HepG2 (cell line): ENCODE data around the gene PHRF1. TPM values are rescaled to one million over a fixed set of nuclear protein-coding genes. Genes with fewer than 3 reads are reported as not detected.

Experiments used
- ARNT ChIP-seq: fragments of 450-650 bp; IDR thresholded peaks from 2 replicates; pipeline ENCODE4 v1.6.1; 2017
- BHLHE40 ChIP-seq: IDR thresholded peaks from 2 replicates; pipeline ENCODE4 v1.6.1; 2011; ENCODE audit warnings: low read length, improper control_type of control experiment
- CENPX ChIP-seq: sonication (generic); formaldehyde crosslinking; IDR thresholded peaks from 2 replicates; pipeline ENCODE4 v1.9.0; 2021; ENCODE audit warnings: mild to moderate bottlenecking, missing genetic modification reagents, moderate library complexity
- CHD2 ChIP-seq: IDR thresholded peaks from 2 replicates; pipeline ENCODE4 v1.6.1; 2011; ENCODE audit warnings: low read depth, low read length, improper control_type of control experiment
- FOXC1 ChIP-seq: sonication (generic); formaldehyde crosslinking; IDR thresholded peaks from 2 replicates; pipeline ENCODE4 v1.8.0; 2022; ENCODE audit warnings: mild to moderate bottlenecking, missing genetic modification reagents, borderline replicate concordance
- FOXK1 ChIP-seq: sonication (generic); formaldehyde crosslinking; IDR thresholded peaks from 2 replicates; pipeline ENCODE4 v1.4.0; 2020; ENCODE audit warnings: low read depth, missing genetic modification reagents, borderline replicate concordance
- ISL2 ChIP-seq: sonication (generic); formaldehyde crosslinking; IDR thresholded peaks from 2 replicates; pipeline ENCODE4 v1.5.0; 2020; ENCODE audit warnings: missing genetic modification reagents
- MEF2D ChIP-seq: sonication (generic); formaldehyde crosslinking; IDR thresholded peaks from 2 replicates; pipeline ENCODE4 v1.5.1; 2020; ENCODE audit warnings: mild to moderate bottlenecking, missing genetic modification reagents
- MEIS2 ChIP-seq: sonication (generic); formaldehyde crosslinking; IDR thresholded peaks from 2 replicates; pipeline ENCODE4 v1.9.0; 2021; ENCODE audit warnings: mild to moderate bottlenecking, missing genetic modification reagents
- MXD4 ChIP-seq: IDR thresholded peaks from 2 replicates; pipeline ENCODE4 v1.6.1; 2016; ENCODE audit warnings: mild to moderate bottlenecking, missing biosample characterization, missing genetic modification reagents
- NFE2L1 ChIP-seq: sonication (generic); formaldehyde crosslinking; IDR thresholded peaks from 2 replicates; pipeline ENCODE4 v1.4.0; 2020; ENCODE audit warnings: missing genetic modification reagents, mild to moderate bottlenecking, borderline replicate concordance
- RNF2 ChIP-seq: fragments of 450-650 bp; conservative IDR thresholded peaks from 2 replicates; pipeline ENCODE4 v1.6.1; 2016; ENCODE audit warnings: low read depth
- SALL1 ChIP-seq: sonication (generic); formaldehyde crosslinking; IDR thresholded peaks from 2 replicates; pipeline ENCODE4 v1.8.0; 2022; ENCODE audit warnings: mild to moderate bottlenecking, missing genetic modification reagents
- SNRNP70 ChIP-seq: fragments of 200-400 bp; formaldehyde crosslinking; IDR thresholded peaks from 2 replicates; pipeline ENCODE4 v1.6.1; 2017; ENCODE audit warnings: mild to moderate bottlenecking, low read depth, low read length, moderate library complexity
- SRSF1 ChIP-seq: fragments of 200-400 bp; formaldehyde crosslinking; optimal IDR thresholded peaks from 2 replicates; pipeline ENCODE3; 2017; ENCODE audit warnings: mild to moderate bottlenecking, low read depth, low read length, moderate library complexity
- SRSF4 ChIP-seq: fragments of 200-400 bp; formaldehyde crosslinking; IDR thresholded peaks from one replicate; pipeline ENCODE4 v1.6.1; 2018; ENCODE audit warnings: mild to moderate bottlenecking, low read depth, low read length, moderate library complexity; ENCODE audit not compliant: poor library complexity, severe bottlenecking
- ZNF275 ChIP-seq: sonication (generic); formaldehyde crosslinking; IDR thresholded peaks from 2 replicates; pipeline ENCODE4 v1.8.0; 2022; ENCODE audit warnings: missing genetic modification reagents, mild to moderate bottlenecking, inconsistent platforms, borderline replicate concordance
- ZNF335 ChIP-seq: sonication (generic); formaldehyde crosslinking; IDR thresholded peaks from 2 replicates; pipeline ENCODE4 v1.4.0; 2020; ENCODE audit warnings: missing genetic modification reagents
- ZNF33A ChIP-seq: sonication (generic); formaldehyde crosslinking; IDR thresholded peaks from 2 replicates; pipeline ENCODE4 v1.5.1; 2020; ENCODE audit warnings: missing genetic modification reagents, mild to moderate bottlenecking, moderate library complexity, borderline replicate concordance
- ZNF44 ChIP-seq: sonication (generic); formaldehyde crosslinking; IDR thresholded peaks from 2 replicates; pipeline ENCODE4 v1.5.1; 2020; ENCODE audit warnings: mild to moderate bottlenecking, missing genetic modification reagents
- ZNF496 ChIP-seq: sonication (generic); formaldehyde crosslinking; IDR thresholded peaks from 2 replicates; pipeline ENCODE4 v1.8.1; 2023; ENCODE audit warnings: mild to moderate bottlenecking, moderate library complexity, missing genetic modification reagents; ENCODE audit not compliant: insufficient replicate concordance
- ZNF557 ChIP-seq: sonication (generic); formaldehyde crosslinking; IDR thresholded peaks from 2 replicates; pipeline ENCODE4 v1.4.0; 2020; ENCODE audit warnings: missing genetic modification reagents
- ZNF766 ChIP-seq: sonication (generic); formaldehyde crosslinking; IDR thresholded peaks from 2 replicates; pipeline ENCODE4 v1.5.0; 2020; ENCODE audit warnings: missing genetic modification reagents, borderline replicate concordance
- ZNF776 ChIP-seq: sonication (generic); formaldehyde crosslinking; IDR thresholded peaks from 2 replicates; pipeline ENCODE4 v1.4.0; 2020; ENCODE audit warnings: mild to moderate bottlenecking, missing genetic modification reagents
- ZSCAN29 ChIP-seq: sonication (generic); formaldehyde crosslinking; conservative IDR thresholded peaks from 2 replicates; pipeline ENCODE4 v1.4.0; 2020; ENCODE audit warnings: mild to moderate bottlenecking, missing genetic modification reagents
- ZZZ3 ChIP-seq: sonication (generic); formaldehyde crosslinking; IDR thresholded peaks from 2 replicates; pipeline ENCODE4 v1.4.0; 2020; ENCODE audit warnings: missing genetic modification reagents, mild to moderate bottlenecking, borderline replicate concordance
- polyA plus RNA-seq, 8 experiments: library from polyadenylated mRNA; depleted of rRNA in 3 of 8; stranded (reverse) in 7 of 8; unstranded in 1 of 8; fragments of >200 nt; fragmentation: Illumina TruSeq in 4 of 8; extraction: Trizol in 4 of 8; gene quantifications; 2 replicates each; pipeline versions ENCODE4 v1.2.1 to v1.2.3, GENCODE V29; 2011 to 2016; ENCODE audit warnings: low read depth in 4 of 8, missing spikeins in 1 of 8, mixed read lengths in 1 of 8; ENCODE audit not compliant: insufficient read depth in 1 of 8
- total RNA-seq, 5 experiments: library from RNA; depleted of rRNA; stranded (reverse); fragments of >200 nt; fragmentation: Illumina TruSeq; extraction: Trizol; gene quantifications; 2 replicates each; pipeline ENCODE4 v1.2.3, GENCODE V29; 2016; ENCODE audit warnings: low read depth in 1 of 5
- TF ChIP-seq, protein P1 (sequence below): sonication (generic); formaldehyde crosslinking; conservative IDR thresholded peaks from 2 replicates; pipeline ENCODE4 v1.4.0; 2020; ENCODE audit warnings: mild to moderate bottlenecking, missing genetic modification reagents, moderate library complexity

The PHRF1 gene
- total and polyA plus RNA-seq, 2 of the 13 experiments (the other 11 are each of a cell fraction or from before 2014, with no cell fraction given), result 8.2 to 16.7 TPM

- TF ChIP-seq ZNF766 (CRISPR knock-in tag) (no peak), MEF2D (no peak), FOXK1 (no peak), SNRNP70 (no peak), ZNF557 (CRISPR knock-in tag) (no peak), ZSCAN29 (CRISPR knock-in tag) (no peak), CENPX (CRISPR knock-in tag) (no peak), ZNF776 (0 out of 2 replicates have a peak, but pooled peaks have one; percentile 14), SRSF4 (no peak), BHLHE40 (no peak), SRSF1 (no peak), ZNF275 (CRISPR knock-in tag) (0 out of 2 replicates have a peak, but pooled peaks have one; percentile 32), MEIS2 (CRISPR knock-in tag) (peak; percentile 52; the same call in 1 of the 2 replicates), ISL2 (CRISPR knock-in tag) (peak; percentile 52; the same call in 1 of the 2 replicates), ZNF496 (CRISPR knock-in tag) (no peak), ARNT (no peak), ZNF44 (CRISPR knock-in tag) (0 out of 2 replicates have a peak, but pooled peaks have one; percentile 43), ZNF335 (CRISPR knock-in tag) (no peak; the same call in 1 of the 2 replicates), ZNF33A (0 out of 2 replicates have a peak, but pooled peaks have one; percentile 44), CHD2 (peak; percentile 66; the same call in 1 of the 2 replicates), FOXC1 (peak; percentile 67; the same call in 1 of the 2 replicates), NFE2L1 (CRISPR knock-in tag) (no peak), MXD4 (CRISPR knock-in tag) (no peak; the same call in 1 of the 2 replicates), RNF2 (no peak), SALL1 (CRISPR knock-in tag) (peak; percentile 79), ZZZ3 (CRISPR knock-in tag) (no peak)
- TF ChIP-seq, protein P1, sequence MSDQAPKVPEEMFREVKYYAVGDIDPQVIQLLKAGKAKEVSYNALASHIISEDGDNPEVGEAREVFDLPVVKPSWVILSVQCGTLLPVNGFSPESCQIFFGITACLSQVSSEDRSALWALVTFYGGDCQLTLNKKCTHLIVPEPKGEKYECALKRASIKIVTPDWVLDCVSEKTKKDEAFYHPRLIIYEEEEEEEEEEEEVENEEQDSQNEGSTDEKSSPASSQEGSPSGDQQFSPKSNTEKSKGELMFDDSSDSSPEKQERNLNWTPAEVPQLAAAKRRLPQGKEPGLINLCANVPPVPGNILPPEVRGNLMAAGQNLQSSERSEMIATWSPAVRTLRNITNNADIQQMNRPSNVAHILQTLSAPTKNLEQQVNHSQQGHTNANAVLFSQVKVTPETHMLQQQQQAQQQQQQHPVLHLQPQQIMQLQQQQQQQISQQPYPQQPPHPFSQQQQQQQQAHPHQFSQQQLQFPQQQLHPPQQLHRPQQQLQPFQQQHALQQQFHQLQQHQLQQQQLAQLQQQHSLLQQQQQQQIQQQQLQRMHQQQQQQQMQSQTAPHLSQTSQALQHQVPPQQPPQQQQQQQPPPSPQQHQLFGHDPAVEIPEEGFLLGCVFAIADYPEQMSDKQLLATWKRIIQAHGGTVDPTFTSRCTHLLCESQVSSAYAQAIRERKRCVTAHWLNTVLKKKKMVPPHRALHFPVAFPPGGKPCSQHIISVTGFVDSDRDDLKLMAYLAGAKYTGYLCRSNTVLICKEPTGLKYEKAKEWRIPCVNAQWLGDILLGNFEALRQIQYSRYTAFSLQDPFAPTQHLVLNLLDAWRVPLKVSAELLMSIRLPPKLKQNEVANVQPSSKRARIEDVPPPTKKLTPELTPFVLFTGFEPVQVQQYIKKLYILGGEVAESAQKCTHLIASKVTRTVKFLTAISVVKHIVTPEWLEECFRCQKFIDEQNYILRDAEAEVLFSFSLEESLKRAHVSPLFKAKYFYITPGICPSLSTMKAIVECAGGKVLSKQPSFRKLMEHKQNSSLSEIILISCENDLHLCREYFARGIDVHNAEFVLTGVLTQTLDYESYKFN (CRISPR knock-in tag), result peak; percentile 62; the same call in 1 of the 2 replicates
These were observed 15.7 kb upstream of the PHRF1 start, which contains the start of the genes LMNTD2 and RASSF7 (continued) for GRCh38 chr11:560305-561147.
